Measurements from ENCODE around the gene UTS2B.
A peak's percentile ranks its signal among the peaks of the same experiment; 100 is the strongest.

The UTS2B gene

GRCh38 chr3:191269289-191270085 lies 60.8 kb downstream of the UTS2B start:
- no peak for DNase-seq

GRCh38 chr3:191268737-191269136 lies 61.6 kb downstream of the UTS2B start:
- DNase-seq, result no peak

DNA sequence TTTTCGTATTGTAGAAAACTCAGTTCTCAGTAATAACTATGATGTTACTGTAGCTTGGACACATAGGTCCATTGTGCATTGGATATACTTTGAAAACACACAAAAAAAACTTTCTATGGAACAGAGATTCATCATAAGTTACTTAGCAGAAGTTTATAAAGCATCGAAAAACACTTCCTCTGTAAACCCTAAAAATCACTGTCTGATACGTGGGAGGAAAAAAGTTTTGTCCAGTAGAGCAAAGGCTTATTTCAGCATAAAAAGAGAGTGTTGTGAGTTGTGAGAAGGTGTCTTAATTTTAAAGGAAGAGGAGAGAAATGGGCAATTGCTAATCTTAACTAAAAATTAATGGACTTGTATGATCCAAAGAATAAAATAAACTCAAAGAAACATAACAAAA lies 66.5 kb downstream of the UTS2B start:
- DNase-seq, result peak; percentile 42 to 51

DNA sequence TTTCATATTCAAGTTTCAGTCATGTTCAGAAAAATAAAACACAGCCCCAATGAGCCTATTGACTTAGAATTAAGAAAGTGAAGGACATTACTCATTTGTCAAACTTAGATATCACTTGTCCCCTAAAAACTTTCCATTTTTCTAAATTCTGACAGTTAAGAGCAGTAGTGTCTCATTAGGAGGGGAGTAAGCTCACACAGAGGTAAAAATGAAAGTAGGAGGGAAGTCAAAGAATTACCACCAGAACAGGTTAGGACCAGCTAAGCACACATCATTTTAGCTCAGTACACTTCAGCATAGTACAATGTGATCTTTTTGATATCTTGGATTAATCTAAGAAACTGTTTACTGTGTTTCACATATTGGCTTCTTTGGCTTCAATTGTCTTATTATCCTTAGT lies 67.0 kb downstream of the UTS2B start:
- no peak for DNase-seq

- DNase-seq, result no peak
Measured at GRCh38 chr3:191262650-191263049, 67.7 kb downstream of the UTS2B start.

DNA sequence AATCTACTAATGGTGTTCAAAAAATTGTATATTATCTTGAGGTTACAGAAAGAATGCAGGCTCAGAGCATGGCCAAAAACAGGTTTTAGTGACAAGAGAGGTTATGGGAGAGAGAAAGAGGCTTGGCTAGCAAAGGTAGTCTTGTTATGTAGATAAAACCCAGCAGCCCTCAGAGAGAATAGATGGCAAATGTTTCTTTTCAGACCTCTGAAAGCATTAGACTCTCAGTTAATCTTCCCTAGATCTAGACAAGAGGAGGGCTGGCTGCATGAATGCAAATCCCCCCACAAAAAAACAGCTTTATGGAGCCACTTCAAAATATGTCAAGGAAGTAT lies 69.1 kb downstream of the UTS2B start:
- DNase-seq, result no peak

DNA sequence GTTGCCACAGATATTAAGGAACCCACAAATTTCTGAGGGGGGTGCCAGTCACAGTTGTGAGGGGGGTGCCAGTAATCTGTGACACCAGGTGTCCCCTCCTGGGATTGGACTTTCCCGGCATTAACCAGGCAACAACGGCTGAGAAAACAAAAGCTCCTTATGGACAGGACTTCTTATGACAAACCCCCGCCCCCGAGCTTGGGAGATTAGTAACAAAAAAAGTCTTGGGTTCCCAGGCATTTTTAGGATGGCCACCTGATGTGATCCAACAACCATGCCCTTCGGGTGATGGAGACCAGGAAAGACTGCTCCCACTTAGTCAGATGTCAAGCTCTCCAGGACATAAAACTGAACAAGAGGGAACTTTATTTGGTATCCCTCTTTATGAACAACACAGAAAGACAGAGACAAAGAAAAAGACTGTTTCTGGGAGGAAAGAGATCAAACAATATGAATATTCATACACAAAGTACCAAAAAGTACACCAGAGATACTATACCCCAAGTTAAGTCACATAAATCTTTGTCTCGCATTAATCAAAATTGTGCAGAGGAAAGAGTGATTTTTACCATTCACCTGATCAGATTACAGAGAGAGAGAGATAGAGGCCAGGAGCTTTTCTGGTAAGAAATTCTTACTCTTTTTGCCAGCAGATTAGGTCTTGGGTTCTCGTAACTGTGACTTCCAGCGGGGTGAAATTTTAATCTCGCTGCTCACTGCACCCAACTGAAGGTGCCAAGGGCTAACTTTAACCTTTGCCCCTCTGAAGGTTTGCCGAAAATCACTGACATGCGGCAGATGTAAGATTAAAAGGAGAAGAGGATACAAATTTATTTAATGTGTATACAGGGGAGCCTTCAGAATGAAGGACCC lies 69.7 kb downstream of the UTS2B start:
- DNase-seq, result no peak

DNA sequence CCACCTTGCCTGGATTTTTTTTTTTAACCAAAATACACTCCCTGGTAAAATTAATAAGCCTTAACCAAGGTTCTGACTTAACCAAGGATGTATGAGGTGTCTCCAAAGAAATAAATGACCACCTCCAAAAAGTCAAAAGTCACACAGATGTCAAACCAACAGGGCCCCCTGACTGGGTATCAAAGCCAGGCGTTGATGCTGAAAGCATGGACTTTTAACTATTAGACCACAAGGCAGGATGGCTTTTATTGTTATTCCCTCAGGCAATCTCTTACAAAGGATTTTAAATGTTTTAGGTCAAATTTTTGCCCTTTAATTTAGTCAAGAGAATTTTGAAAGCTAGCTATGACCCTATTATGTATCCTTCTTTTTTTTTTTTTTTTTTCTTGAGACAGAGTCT lies 70.8 kb downstream of the UTS2B start:
- DNase-seq, result no peak

GRCh38 chr3:191257286-191257685 lies 73.0 kb downstream of the UTS2B start:
- DNase-seq, result no peak

DNA sequence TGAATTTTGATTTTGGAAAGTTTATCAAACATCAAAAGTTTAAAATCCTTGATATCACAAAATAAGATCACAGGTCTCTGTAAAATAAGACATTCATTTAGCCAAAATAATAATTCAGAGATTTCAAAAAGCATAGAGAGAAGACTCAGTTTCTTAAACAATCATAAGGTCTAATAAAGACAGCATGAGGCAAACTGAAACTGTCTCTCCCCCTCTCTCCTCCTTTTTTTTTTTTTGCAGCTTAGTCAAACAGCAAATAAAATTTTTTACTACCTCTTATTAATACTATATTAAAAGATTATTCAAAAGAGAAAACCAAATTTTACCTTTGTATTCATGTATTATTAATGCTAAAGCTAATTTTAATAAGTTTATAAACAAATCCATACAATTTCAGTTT lies 73.9 kb downstream of the UTS2B start:
- DNase-seq, result no peak

DNA sequence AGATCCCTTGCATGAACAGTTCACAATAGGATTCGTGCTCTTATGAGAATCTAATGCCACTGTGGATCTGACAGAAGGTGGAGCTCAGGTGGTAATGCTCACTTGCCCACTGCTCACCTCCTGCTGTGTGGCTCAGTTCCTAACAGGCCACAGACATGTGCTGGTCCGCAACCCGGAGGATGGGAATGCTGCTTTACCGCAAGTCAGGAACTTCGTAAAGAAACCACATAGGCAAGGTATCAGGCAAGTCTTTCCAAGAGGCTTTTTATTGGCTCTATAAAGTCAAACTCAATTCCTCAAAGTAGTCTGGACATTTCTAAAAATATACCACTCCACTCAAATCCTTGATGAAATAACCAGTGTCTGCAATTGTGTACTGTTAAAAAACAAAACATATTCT lies 75.2 kb downstream of the UTS2B start:
- DNase-seq, result no peak

DNA sequence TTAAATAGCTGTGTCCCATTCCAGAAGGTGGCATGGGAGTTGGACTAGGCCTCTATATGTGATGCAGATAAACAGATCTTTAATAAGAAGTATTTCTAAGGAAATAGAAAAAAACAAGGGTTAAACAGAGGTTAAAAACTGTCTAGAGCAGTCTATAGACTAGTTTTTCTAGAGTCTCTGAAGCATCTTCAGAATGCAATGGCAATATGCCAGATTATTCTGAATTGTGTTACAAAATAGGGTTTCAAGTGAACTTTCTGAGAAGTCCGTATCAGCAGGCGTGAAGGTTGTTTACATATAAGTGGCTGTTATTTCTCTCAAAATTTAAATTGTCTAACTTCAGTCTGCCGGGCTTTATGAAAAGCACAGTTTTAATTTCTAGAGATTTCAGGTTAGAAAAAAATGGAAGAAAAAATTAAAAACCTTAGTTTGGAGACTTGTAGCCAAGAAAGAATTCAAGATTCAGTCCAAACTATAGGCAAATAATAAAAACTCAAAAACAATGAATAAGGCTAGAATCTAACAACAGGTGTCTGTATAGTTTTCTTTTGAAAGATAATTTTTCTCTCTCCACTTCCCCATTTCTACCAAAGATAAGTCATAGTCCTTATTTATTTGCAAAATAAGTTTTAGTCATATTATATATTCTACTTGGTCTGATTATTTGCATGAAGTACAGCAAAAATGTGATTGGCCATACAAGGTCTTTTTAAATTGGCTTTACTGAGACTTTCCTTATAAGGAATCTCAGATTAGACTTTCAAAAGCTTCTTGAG lies 76.0 kb downstream of the UTS2B start:
- DNase-seq, result no peak

DNA sequence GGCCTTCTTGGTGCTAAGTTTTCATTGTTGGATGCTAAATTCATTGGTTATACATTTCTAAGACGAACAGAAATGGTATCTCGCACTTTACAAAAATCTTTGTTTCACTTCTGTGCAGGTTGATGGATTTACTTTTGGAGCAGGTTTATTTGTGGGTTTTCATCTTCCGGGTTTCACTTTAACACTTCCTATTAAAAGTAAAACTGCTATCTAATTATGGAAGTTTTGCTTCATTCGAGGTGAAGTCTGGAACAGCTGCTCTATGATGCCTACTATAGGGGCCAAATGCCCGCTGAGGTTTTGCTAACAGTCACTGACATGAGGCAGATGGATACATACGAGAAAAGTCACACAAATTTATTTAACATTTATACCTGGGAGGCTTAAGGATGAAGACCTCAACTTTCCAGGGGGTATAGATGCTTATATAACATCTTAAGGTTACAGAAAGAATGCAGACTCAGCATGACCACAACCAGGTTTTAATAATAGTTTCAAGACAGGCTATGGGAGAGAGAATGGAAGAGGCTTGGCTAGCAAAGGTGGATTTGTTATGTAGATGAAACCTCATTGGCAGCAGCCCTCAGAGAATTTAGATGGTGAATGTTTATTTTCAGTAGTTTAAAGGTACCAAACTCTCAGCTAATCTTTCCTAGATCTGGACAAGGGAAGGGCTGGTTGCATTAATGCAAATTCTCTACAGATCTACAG lies 77.1 kb downstream of the UTS2B start:
- DNase-seq, result no peak

DNA sequence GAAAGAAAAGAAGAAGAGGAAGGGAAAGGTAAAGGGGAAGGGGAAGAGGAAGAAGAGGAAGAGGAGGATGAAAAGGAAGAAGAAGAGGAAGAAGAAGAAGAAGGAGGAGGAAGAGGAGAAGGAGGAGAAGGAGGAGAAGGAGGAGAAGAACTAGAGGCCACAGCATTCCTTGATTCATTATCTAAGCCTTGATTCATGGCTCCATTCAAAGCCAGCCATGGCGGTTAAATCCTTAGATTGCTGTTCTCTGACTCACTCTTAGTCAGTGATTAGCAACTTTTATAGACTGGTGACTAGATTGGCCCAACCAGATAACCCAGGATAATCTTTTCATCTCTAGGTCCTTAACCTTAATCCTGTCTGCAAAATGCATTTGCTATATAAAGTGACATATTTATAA lies 83.7 kb downstream of the UTS2B start:
- no peak for DNase-seq

- peak; percentile 88 to 89 for DNase-seq
Measured at GRCh38 chr3:191246034-191246433, 84.3 kb downstream of the UTS2B start.

DNA sequence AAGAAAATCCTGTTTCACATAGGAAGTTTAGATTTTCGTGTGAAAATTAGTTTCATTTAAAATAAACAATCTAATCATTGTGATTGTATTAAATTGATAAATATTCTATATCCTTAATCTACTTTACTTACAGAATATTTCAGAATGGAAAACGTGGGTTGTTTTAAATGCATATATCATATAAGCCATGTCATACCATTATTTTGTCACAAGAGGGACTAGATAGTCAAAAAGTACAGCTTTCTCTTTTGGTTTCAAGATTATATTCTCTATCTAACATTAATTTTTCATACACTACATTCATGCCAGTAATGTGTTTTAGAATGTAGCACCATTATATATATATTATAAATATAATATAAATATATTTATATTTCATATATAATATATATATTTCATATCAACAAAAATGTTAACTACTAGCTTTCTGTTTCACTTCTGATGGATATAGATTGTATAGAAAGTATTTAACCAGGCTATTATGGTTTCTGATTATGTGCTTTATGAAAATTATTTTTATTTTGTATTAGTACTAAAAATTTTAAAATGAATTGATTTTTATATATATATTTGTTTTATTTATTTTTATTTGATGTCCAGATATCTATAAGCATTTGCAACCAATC lies 86.0 kb downstream of the UTS2B start:
- DNase-seq, result peak; percentile 19 to 51

GRCh38 chr3:191240486-191240885 lies 89.8 kb downstream of the UTS2B start:
- DNase-seq, result no peak

GRCh38 chr3:191239407-191240031 lies 90.8 kb downstream of the UTS2B start:
- peak; percentile 13 to 15 for DNase-seq

GRCh38 chr3:191238321-191238817 lies 92.0 kb downstream of the UTS2B start:
- DNase-seq, result no peak

GRCh38 chr3:191237047-191237882 lies 93.1 kb downstream of the UTS2B start:
- no peak for DNase-seq

DNA sequence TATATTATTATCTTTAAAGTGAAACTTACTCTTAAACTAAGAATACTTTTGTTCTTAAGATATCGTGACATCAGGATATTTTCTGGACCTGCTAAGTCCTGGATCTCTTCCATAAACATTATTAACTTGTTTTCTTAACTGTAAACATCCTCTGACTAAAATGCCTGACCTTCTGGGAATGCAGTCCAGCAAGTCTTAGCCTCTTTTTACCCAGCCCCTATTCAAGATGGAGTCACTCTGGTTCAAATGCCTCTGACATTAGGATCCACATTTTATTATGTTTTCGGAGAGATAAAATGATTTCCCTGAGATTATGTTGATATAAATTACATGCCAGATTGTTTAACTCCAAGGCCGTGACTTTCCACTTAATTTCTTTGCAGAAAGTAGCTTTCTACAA lies 93.7 kb downstream of the UTS2B start:
- no peak for DNase-seq
